ENCODE results near the gene GLRA3.

GLRA3 gene

DNA sequence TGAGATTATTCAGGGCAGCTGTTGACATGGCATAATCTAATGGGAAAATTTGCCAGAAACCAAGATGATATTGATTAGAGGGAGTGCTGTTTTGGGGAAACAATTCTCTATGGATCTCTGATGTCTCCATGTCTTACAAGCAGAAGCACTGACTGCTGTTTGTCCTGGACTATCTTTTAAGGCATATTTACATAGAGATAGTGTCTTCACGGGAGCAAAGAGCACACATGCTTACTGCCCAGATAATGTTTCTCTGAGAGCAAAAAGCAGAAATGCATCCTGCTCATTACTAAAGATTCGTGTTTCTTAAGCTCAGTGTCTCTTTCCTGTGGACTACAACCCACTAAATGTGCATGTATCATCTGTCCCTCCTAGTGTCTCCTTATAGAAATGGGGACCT, 41.3 kb upstream of the GLRA3 start:
- TF ChIP-seq SIN3A (IDR thresholded peaks at IDR 0.05; ENCODE audit: borderline replicate concordance, insufficient read depth, low read length) (no peak), POLR2AphosphoS5 (IDR thresholded peaks at IDR 0.05; ENCODE audit: low read depth, low read length) (no peak), FOXP2 (optimal IDR thresholded peaks at IDR 0.05; ENCODE audit: borderline replicate concordance, extremely low read depth, extremely low read length, insufficient read depth) (no peak), TAF1 (IDR thresholded peaks at IDR 0.05; ENCODE audit: borderline replicate concordance, insufficient read depth, low read length) (no peak)
- TF ChIP-seq, protein P1, sequence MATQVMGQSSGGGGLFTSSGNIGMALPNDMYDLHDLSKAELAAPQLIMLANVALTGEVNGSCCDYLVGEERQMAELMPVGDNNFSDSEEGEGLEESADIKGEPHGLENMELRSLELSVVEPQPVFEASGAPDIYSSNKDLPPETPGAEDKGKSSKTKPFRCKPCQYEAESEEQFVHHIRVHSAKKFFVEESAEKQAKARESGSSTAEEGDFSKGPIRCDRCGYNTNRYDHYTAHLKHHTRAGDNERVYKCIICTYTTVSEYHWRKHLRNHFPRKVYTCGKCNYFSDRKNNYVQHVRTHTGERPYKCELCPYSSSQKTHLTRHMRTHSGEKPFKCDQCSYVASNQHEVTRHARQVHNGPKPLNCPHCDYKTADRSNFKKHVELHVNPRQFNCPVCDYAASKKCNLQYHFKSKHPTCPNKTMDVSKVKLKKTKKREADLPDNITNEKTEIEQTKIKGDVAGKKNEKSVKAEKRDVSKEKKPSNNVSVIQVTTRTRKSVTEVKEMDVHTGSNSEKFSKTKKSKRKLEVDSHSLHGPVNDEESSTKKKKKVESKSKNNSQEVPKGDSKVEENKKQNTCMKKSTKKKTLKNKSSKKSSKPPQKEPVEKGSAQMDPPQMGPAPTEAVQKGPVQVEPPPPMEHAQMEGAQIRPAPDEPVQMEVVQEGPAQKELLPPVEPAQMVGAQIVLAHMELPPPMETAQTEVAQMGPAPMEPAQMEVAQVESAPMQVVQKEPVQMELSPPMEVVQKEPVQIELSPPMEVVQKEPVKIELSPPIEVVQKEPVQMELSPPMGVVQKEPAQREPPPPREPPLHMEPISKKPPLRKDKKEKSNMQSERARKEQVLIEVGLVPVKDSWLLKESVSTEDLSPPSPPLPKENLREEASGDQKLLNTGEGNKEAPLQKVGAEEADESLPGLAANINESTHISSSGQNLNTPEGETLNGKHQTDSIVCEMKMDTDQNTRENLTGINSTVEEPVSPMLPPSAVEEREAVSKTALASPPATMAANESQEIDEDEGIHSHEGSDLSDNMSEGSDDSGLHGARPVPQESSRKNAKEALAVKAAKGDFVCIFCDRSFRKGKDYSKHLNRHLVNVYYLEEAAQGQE (IDR thresholded peaks at IDR 0.05; ENCODE audit: insufficient read depth in 1 of 2, low read depth in 2 of 2, low read length in 2 of 2): no peak

GRCh38 chr4:174869339-174869738, 40.3 kb upstream of the GLRA3 start:
- TF ChIP-seq SIN3A (IDR thresholded peaks at IDR 0.05; ENCODE audit: borderline replicate concordance, insufficient read depth, low read length) (no peak), FOXP2 (optimal IDR thresholded peaks at IDR 0.05; ENCODE audit: borderline replicate concordance, extremely low read depth, extremely low read length, insufficient read depth) (no peak), POLR2AphosphoS5 (IDR thresholded peaks at IDR 0.05; ENCODE audit: low read depth, low read length) (no peak), TAF1 (IDR thresholded peaks at IDR 0.05; ENCODE audit: borderline replicate concordance, insufficient read depth, low read length) (no peak)
- TF ChIP-seq, protein P1 (IDR thresholded peaks at IDR 0.05; ENCODE audit: insufficient read depth in 1 of 2, low read depth in 2 of 2, low read length in 2 of 2): no peak

GRCh38 chr4:174867903-174868302, 38.9 kb upstream of the GLRA3 start:
- no peak for TF ChIP-seq SIN3A (IDR thresholded peaks at IDR 0.05; ENCODE audit: borderline replicate concordance, insufficient read depth, low read length)
- TF ChIP-seq POLR2AphosphoS5 (IDR thresholded peaks at IDR 0.05; ENCODE audit: low read depth, low read length): no peak
- no peak for TF ChIP-seq FOXP2 (optimal IDR thresholded peaks at IDR 0.05; ENCODE audit: borderline replicate concordance, extremely low read depth, extremely low read length, insufficient read depth)
- no peak for TF ChIP-seq TAF1 (IDR thresholded peaks at IDR 0.05; ENCODE audit: borderline replicate concordance, insufficient read depth, low read length)
- TF ChIP-seq, protein P1 (IDR thresholded peaks at IDR 0.05; ENCODE audit: insufficient read depth in 1 of 2, low read depth in 2 of 2, low read length in 2 of 2): no peak

DNA sequence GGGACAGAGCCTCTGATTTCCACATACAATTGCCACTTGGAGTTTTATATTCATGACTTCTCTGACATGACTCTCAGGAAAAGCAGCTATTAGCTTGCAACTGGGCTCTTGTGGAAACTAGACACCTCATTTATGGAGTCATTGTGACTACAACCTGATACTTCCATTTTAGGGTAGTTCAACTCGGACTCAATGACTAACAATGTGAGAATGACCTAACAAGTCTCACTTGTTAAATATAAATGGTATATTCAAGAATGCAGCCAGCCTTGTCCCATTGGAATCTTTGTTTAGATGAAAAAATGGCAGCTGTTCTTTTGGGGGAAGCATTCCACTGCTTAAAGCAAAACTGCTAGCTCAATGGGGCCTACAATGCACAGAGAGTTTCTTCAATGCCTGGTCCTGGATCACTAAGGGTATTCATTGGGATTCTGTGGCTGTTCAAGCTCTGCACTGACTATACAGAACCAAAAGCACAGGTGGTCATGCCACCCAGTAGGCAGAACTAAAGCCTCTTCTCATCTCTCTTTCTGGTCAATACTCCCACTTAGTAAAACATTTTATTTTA, 36.5 kb upstream of the GLRA3 start:
- TF ChIP-seq FOXP2 (optimal IDR thresholded peaks at IDR 0.05; ENCODE audit: borderline replicate concordance, extremely low read depth, extremely low read length, insufficient read depth): no peak
- no peak for TF ChIP-seq POLR2AphosphoS5 (IDR thresholded peaks at IDR 0.05; ENCODE audit: low read depth, low read length)
- TF ChIP-seq TAF1 (IDR thresholded peaks at IDR 0.05; ENCODE audit: borderline replicate concordance, insufficient read depth, low read length): no peak
- TF ChIP-seq, protein P1 (IDR thresholded peaks at IDR 0.05; ENCODE audit: insufficient read depth in 1 of 2, low read depth in 2 of 2, low read length in 2 of 2): no peak
- no peak for TF ChIP-seq SIN3A (IDR thresholded peaks at IDR 0.05; ENCODE audit: borderline replicate concordance, insufficient read depth, low read length)

Data from PFSK-1 (cell line).